Measurements from ENCODE around the gene ZBTB25. TPM values are rescaled to one million over a fixed set of nuclear protein-coding genes. Genes with fewer than 3 reads are reported as not detected.

The ZBTB25 gene, protein sequence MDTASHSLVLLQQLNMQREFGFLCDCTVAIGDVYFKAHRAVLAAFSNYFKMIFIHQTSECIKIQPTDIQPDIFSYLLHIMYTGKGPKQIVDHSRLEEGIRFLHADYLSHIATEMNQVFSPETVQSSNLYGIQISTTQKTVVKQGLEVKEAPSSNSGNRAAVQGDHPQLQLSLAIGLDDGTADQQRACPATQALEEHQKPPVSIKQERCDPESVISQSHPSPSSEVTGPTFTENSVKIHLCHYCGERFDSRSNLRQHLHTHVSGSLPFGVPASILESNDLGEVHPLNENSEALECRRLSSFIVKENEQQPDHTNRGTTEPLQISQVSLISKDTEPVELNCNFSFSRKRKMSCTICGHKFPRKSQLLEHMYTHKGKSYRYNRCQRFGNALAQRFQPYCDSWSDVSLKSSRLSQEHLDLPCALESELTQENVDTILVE
- polyA plus RNA-seq = 5.3 to 6.8 TPM (median 5.7 TPM) in 3 replicates
- 1.9 TPM for polyA plus RNA-seq (2011; ENCODE audit: low read depth)
- 3.4 and 4.4 TPM in 2 replicates for polyA plus RNA-seq (2011; cell fraction: cytosol; rRNA removed)
- polyA plus RNA-seq (2011; cell fraction: nucleus; rRNA removed) = 14.0 and 14.2 TPM in 2 replicates
- polyA plus RNA-seq (2012; ENCODE audit: low replicate concordance) = 3.5 and 4.4 TPM in 2 replicates
- polyA minus RNA-seq = 10.0 to 14.2 TPM (median 10.8 TPM) in 3 replicates
- polyA minus RNA-seq (2011; cell fraction: cytosol; rRNA and poly(A)+ RNA removed) = 4.2 TPM
- 7.2 and 13.2 TPM in 2 replicates for polyA minus RNA-seq (2011; cell fraction: nucleus; rRNA and poly(A)+ RNA removed)

DNA sequence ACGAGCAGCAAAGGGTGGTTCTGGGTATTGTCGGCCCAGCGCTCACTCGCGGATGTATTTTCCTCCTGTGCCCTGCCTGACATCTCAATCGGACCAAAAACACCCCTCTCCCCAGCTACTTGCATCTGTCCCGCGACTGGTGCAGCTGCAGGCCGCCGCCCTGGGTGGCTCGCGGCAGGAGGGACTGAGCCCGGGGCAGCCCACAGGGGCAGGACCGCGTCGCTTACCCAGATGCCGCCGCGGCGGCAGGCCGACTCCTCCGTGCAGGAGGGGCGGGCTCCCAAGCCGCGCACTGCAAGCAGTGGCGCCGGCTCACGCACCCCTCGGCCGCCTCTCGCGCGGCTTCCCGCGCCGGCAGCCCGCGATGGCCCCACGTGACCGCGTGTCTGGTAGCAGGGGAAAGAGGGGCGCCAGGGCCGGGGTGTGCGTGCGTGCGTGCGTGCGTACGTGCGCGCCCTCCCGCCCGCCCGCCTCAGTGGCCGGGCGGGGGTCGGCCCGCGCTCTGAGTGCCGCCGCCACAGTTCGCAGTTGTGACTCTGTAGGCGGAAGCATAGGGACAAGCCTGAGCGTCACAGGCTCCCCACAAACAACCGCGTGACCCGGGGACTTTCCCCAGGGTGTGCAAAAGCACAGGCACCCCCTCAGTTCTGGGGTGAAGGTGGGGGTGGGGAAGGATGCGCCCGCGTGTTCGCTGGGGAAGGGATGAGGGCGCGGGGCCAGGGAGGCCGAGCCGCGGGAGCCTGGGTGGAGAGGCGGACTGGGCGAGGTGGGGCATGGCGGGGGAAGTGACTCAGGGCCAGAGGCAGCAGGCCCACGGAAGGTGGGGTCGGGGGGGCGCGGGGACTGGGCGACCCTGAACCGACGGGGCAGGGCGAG is at the start of gene ZBTB25:
ZBTB25 (minus strand) TSS at position 405 of the 876 bp plus-strand sequence. CDS start 13,305 bp downstream, outside the sequence.
- dilution Hi-C loops (cut with MboI; ENCODE audit: extremely low pct_ligation_motif_present, low sequenced_read_pairs) = no loop called here
- peak within 1 kb of the TSS; percentile 97 for H3K9ac ChIP-seq (ENCODE audit: control insufficient read depth, extremely low read depth, insufficient read depth, low read length)
- H3K4me1 ChIP-seq (ENCODE audit: control insufficient read depth, extremely low read depth, insufficient read depth, low read length) = peaks cover 43% of the 10 kb centered on the region
- FAIRE-seq (no peak), DNase-seq (ENCODE audit: low read depth, low spot score) (peak; percentile 63)
- H3K27ac ChIP-seq (ENCODE audit: control insufficient read depth, insufficient read depth, low read length) = peak within 1 kb of the TSS; percentile 97
- H3K4me2 ChIP-seq (ENCODE audit: control insufficient read depth, extremely low read depth, insufficient read depth, low read depth, low read length) = peak within 1 kb of the TSS; percentile 83
- H3K9me3 ChIP-seq (ENCODE audit: control insufficient read depth, low read depth, low read length) = no peaks in the 10 kb centered on the region
- H3K9me1 ChIP-seq (ENCODE audit: control insufficient read depth, extremely low read depth, insufficient read depth, low read length) = peaks cover 3% of the 10 kb centered on the region
- peaks cover 52% of the 10 kb centered on the region for H3K79me2 ChIP-seq (ENCODE audit: control insufficient read depth, insufficient read depth, low read length)
- TF ChIP-seq EZH2 (IDR thresholded peaks at IDR 0.05; ENCODE audit: low read length) = no peak
- TF ChIP-seq, protein P1, sequence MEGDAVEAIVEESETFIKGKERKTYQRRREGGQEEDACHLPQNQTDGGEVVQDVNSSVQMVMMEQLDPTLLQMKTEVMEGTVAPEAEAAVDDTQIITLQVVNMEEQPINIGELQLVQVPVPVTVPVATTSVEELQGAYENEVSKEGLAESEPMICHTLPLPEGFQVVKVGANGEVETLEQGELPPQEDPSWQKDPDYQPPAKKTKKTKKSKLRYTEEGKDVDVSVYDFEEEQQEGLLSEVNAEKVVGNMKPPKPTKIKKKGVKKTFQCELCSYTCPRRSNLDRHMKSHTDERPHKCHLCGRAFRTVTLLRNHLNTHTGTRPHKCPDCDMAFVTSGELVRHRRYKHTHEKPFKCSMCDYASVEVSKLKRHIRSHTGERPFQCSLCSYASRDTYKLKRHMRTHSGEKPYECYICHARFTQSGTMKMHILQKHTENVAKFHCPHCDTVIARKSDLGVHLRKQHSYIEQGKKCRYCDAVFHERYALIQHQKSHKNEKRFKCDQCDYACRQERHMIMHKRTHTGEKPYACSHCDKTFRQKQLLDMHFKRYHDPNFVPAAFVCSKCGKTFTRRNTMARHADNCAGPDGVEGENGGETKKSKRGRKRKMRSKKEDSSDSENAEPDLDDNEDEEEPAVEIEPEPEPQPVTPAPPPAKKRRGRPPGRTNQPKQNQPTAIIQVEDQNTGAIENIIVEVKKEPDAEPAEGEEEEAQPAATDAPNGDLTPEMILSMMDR (optimal IDR thresholded peaks at IDR 0.05 in 1 of 3, IDR thresholded peaks at IDR 0.05 in 1 of 3, conservative IDR thresholded peaks at IDR 0.05 in 1 of 3; ENCODE audit: extremely low read depth in 1 of 3, insufficient read depth in 2 of 3, low read length in 3 of 3) = no peak
- peak within 1 kb of the TSS; percentile 74 for H2AFZ ChIP-seq (ENCODE audit: control insufficient read depth, low read length)
- peak within 1 kb of the TSS; percentile 66 to 88 (median 88) for H3K4me3 ChIP-seq (ENCODE audit: control insufficient read depth in 2 of 3, extremely low read depth in 1 of 3, insufficient read depth in 2 of 3, low read depth in 1 of 3, low read length in 3 of 3)
- H3K27me3 ChIP-seq (ENCODE audit: control insufficient read depth, extremely low read depth, insufficient read depth, low read length) = no peaks in the 10 kb centered on the region
- H3K36me3 ChIP-seq (ENCODE audit: control insufficient read depth in 2 of 2, extremely low read depth in 1 of 2, insufficient read depth in 2 of 2, low read length in 2 of 2) = peaks cover 0 to 4% of the 10 kb centered on the region in 2 experiments
- peaks cover 5% of the 10 kb centered on the region for H4K20me1 ChIP-seq (ENCODE audit: control insufficient read depth, extremely low read depth, insufficient read depth, low read length)

- no peak overlapping the region for H3K27ac ChIP-seq (ENCODE audit: control insufficient read depth, insufficient read depth, low read length)
These were observed 47.1 kb upstream of the ZBTB25 start for GRCh38 chr14:64550621-64551333.

More at GRCh38 chr14:64550621-64551333, 47.1 kb upstream of the ZBTB25 start:
- H3K27me3 ChIP-seq (ENCODE audit: control insufficient read depth, extremely low read depth, insufficient read depth, low read length) = no peaks in the 10 kb centered on the region
- no peak for TF ChIP-seq EZH2 (IDR thresholded peaks at IDR 0.05; ENCODE audit: low read length)
- TF ChIP-seq, protein P1 (optimal IDR thresholded peaks at IDR 0.05 in 1 of 3, IDR thresholded peaks at IDR 0.05 in 1 of 3, conservative IDR thresholded peaks at IDR 0.05 in 1 of 3; ENCODE audit: extremely low read depth in 1 of 3, insufficient read depth in 2 of 3, low read length in 3 of 3) = no peak
- peak overlapping the region; percentile 90 for H2AFZ ChIP-seq (ENCODE audit: control insufficient read depth, low read length)
- peak overlapping the region; percentile 79 for H3K4me2 ChIP-seq (ENCODE audit: control insufficient read depth, extremely low read depth, insufficient read depth, low read depth, low read length)
- H3K4me3 ChIP-seq (ENCODE audit: control insufficient read depth in 2 of 3, extremely low read depth in 1 of 3, insufficient read depth in 2 of 3, low read depth in 1 of 3, low read length in 3 of 3) = peak overlapping the region in 1 of 3 experiments; percentile 44
- peaks cover 20% of the 10 kb centered on the region for H3K4me1 ChIP-seq (ENCODE audit: control insufficient read depth, extremely low read depth, insufficient read depth, low read length)
- no peaks in the 10 kb centered on the region for H3K79me2 ChIP-seq (ENCODE audit: control insufficient read depth, insufficient read depth, low read length)
- H3K9me3 ChIP-seq (ENCODE audit: control insufficient read depth, low read depth, low read length) = no peaks in the 10 kb centered on the region
- H3K9ac ChIP-seq (ENCODE audit: control insufficient read depth, extremely low read depth, insufficient read depth, low read length) = peak overlapping the region; percentile 50
- DNase-seq (ENCODE audit: low read depth, low spot score) = no peak
- H4K20me1 ChIP-seq (ENCODE audit: control insufficient read depth, extremely low read depth, insufficient read depth, low read length) = no peaks in the 10 kb centered on the region
- no peak for FAIRE-seq
- H3K36me3 ChIP-seq (ENCODE audit: control insufficient read depth in 2 of 2, extremely low read depth in 1 of 2, insufficient read depth in 2 of 2, low read length in 2 of 2) = no peaks in the 10 kb centered on the region
- H3K9me1 ChIP-seq (ENCODE audit: control insufficient read depth, extremely low read depth, insufficient read depth, low read length) = no peaks in the 10 kb centered on the region
- dilution Hi-C loops (cut with MboI; ENCODE audit: extremely low pct_ligation_motif_present, low sequenced_read_pairs) = no loop called here
